ENCODE measurements around the gene POU3F1.

POU3F1 gene

GRCh38 chr1:38031513-38031866, 15.1 kb downstream of the POU3F1 start:
- no peak overlapping the region for H3K27ac ChIP-seq (ENCODE audit: low read length)
- H3K4me1 ChIP-seq (ENCODE audit: control insufficient read depth in 1 of 2, insufficient read depth in 2 of 2, low read length in 2 of 2) = peaks cover 16 to 25% of the 10 kb centered on the region in 2 donors
- H3K4me3 ChIP-seq (ENCODE audit: low read depth in 1 of 2, low read length in 2 of 2) = no peak overlapping the region
- H3K9me3 ChIP-seq (ENCODE audit: control insufficient read depth in 1 of 2, low read length in 2 of 2) = no peaks in the 10 kb centered on the region
- no peaks in the 10 kb centered on the region for H3K27me3 ChIP-seq (ENCODE audit: low read depth, low read length)
- peaks cover 0 to 8% of the 10 kb centered on the region in 2 donors for H3K36me3 ChIP-seq (ENCODE audit: control insufficient read depth in 1 of 2, insufficient read depth in 2 of 2, low read length in 2 of 2)

GRCh38 chr1:38030596-38031512, 15.7 kb downstream of the POU3F1 start:
- peaks cover 16 to 25% of the 10 kb centered on the region in 2 donors for H3K4me1 ChIP-seq (ENCODE audit: control insufficient read depth in 1 of 2, insufficient read depth in 2 of 2, low read length in 2 of 2)
- no peak overlapping the region for H3K4me3 ChIP-seq (ENCODE audit: low read depth in 1 of 2, low read length in 2 of 2)
- no peaks in the 10 kb centered on the region for H3K9me3 ChIP-seq (ENCODE audit: control insufficient read depth in 1 of 2, low read length in 2 of 2)
- H3K36me3 ChIP-seq (ENCODE audit: control insufficient read depth in 1 of 2, insufficient read depth in 2 of 2, low read length in 2 of 2) = peaks cover 3 to 14% of the 10 kb centered on the region in 2 donors
- no peak overlapping the region for H3K27ac ChIP-seq (ENCODE audit: low read length)
- no peaks in the 10 kb centered on the region for H3K27me3 ChIP-seq (ENCODE audit: low read depth, low read length)

- Histone ChIP-seq H3K36me3 (ENCODE audit: control insufficient read depth in 1 of 2, insufficient read depth in 2 of 2, low read length in 2 of 2) (peaks cover 13 to 23% of the 10 kb centered on the region in 2 donors), H3K4me3 (ENCODE audit: low read depth in 1 of 2, low read length in 2 of 2) (peak overlapping the region in 1 of 2 donors; percentile 32), H3K4me1 (ENCODE audit: control insufficient read depth in 1 of 2, insufficient read depth in 2 of 2, low read length in 2 of 2) (peaks cover 16 to 25% of the 10 kb centered on the region in 2 donors), H3K27ac (ENCODE audit: low read length) (no peak overlapping the region), H3K9me3 (ENCODE audit: control insufficient read depth in 1 of 2, low read length in 2 of 2) (no peaks in the 10 kb centered on the region), H3K27me3 (ENCODE audit: low read depth, low read length) (no peaks in the 10 kb centered on the region)
Observed at GRCh38 chr1:38029685-38030511, 16.7 kb downstream of the POU3F1 start.

- Histone ChIP-seq H3K4me1 (ENCODE audit: control insufficient read depth in 1 of 2, insufficient read depth in 2 of 2, low read length in 2 of 2) (peaks cover 16 to 25% of the 10 kb centered on the region in 2 donors), H3K27me3 (ENCODE audit: low read depth, low read length) (no peaks in the 10 kb centered on the region), H3K36me3 (ENCODE audit: control insufficient read depth in 1 of 2, insufficient read depth in 2 of 2, low read length in 2 of 2) (peaks cover 16 to 29% of the 10 kb centered on the region in 2 donors), H3K27ac (ENCODE audit: low read length) (no peak overlapping the region), H3K4me3 (ENCODE audit: low read depth in 1 of 2, low read length in 2 of 2) (peak overlapping the region in 1 of 2 donors; percentile 32), H3K9me3 (ENCODE audit: control insufficient read depth in 1 of 2, low read length in 2 of 2) (no peaks in the 10 kb centered on the region)
Observed at GRCh38 chr1:38029081-38029681, 17.4 kb downstream of the POU3F1 start.

GRCh38 chr1:38028671-38029070, 17.9 kb downstream of the POU3F1 start:
- H3K9me3 ChIP-seq (ENCODE audit: control insufficient read depth in 1 of 2, low read length in 2 of 2) = no peaks in the 10 kb centered on the region
- no peaks in the 10 kb centered on the region for H3K27me3 ChIP-seq (ENCODE audit: low read depth, low read length)
- peaks cover 18 to 34% of the 10 kb centered on the region in 2 donors for H3K36me3 ChIP-seq (ENCODE audit: control insufficient read depth in 1 of 2, insufficient read depth in 2 of 2, low read length in 2 of 2)
- H3K4me1 ChIP-seq (ENCODE audit: control insufficient read depth in 1 of 2, insufficient read depth in 2 of 2, low read length in 2 of 2) = peaks cover 16 to 25% of the 10 kb centered on the region in 2 donors
- no peak overlapping the region for H3K4me3 ChIP-seq (ENCODE audit: low read depth in 1 of 2, low read length in 2 of 2)
- no peak overlapping the region for H3K27ac ChIP-seq (ENCODE audit: low read length)

- H3K9me3 ChIP-seq (ENCODE audit: control insufficient read depth in 1 of 2, low read length in 2 of 2) = no peaks in the 10 kb centered on the region
- H3K4me1 ChIP-seq (ENCODE audit: control insufficient read depth in 1 of 2, insufficient read depth in 2 of 2, low read length in 2 of 2) = peaks cover 16 to 25% of the 10 kb centered on the region in 2 donors
- H3K4me3 ChIP-seq (ENCODE audit: low read depth in 1 of 2, low read length in 2 of 2) = no peak overlapping the region
- peaks cover 23 to 39% of the 10 kb centered on the region in 2 donors for H3K36me3 ChIP-seq (ENCODE audit: control insufficient read depth in 1 of 2, insufficient read depth in 2 of 2, low read length in 2 of 2)
- no peak overlapping the region for H3K27ac ChIP-seq (ENCODE audit: low read length)
- H3K27me3 ChIP-seq (ENCODE audit: low read depth, low read length) = no peaks in the 10 kb centered on the region
Observed at GRCh38 chr1:38028105-38028591, 18.4 kb downstream of the POU3F1 start.

- H3K4me1 ChIP-seq (ENCODE audit: control insufficient read depth in 1 of 2, insufficient read depth in 2 of 2, low read length in 2 of 2) = peaks cover 16 to 25% of the 10 kb centered on the region in 2 donors
- peaks cover 29 to 46% of the 10 kb centered on the region in 2 donors for H3K36me3 ChIP-seq (ENCODE audit: control insufficient read depth in 1 of 2, insufficient read depth in 2 of 2, low read length in 2 of 2)
- no peak overlapping the region for H3K27ac ChIP-seq (ENCODE audit: low read length)
- H3K4me3 ChIP-seq (ENCODE audit: low read depth in 1 of 2, low read length in 2 of 2) = no peak overlapping the region
- H3K27me3 ChIP-seq (ENCODE audit: low read depth, low read length) = no peaks in the 10 kb centered on the region
- no peaks in the 10 kb centered on the region for H3K9me3 ChIP-seq (ENCODE audit: control insufficient read depth in 1 of 2, low read length in 2 of 2)
Observed at GRCh38 chr1:38027201-38028104, 19.1 kb downstream of the POU3F1 start.

DNA sequence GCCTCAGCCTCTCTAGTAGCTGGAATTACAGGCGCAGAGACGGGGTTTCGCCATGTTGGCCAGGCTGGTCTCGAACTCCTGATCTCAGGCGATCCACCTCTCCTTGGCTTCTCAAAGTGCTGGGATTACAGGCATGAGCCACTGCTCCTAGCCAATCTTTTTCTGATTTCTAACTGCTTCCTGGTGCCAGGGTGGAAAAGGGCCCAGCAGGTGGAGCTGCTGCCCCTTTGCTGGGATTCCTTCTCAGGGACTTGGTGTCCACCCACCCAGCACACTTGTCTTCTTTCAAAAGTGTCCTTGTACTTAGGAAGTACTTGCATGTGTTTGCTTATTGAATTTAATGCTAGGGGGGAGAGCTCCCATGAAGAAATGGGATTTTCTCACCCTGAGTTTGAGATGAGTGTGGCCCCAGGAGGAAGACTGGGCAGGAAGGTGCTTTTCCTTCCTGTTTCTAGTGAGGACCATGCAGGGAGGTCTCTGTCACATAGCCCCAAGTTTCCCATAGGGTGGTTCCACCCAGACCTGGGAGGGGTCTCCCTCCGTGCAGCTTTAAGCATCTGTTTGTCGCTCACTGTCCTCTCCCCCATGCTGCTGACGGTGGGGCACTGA, 19.9 kb downstream of the POU3F1 start:
- Histone ChIP-seq H3K4me3 (ENCODE audit: low read depth in 1 of 2, low read length in 2 of 2) (no peak overlapping the region), H3K27ac (ENCODE audit: low read length) (no peak overlapping the region), H3K27me3 (ENCODE audit: low read depth, low read length) (no peaks in the 10 kb centered on the region), H3K4me1 (ENCODE audit: control insufficient read depth in 1 of 2, insufficient read depth in 2 of 2, low read length in 2 of 2) (peaks cover 16 to 25% of the 10 kb centered on the region in 2 donors), H3K9me3 (ENCODE audit: control insufficient read depth in 1 of 2, low read length in 2 of 2) (no peaks in the 10 kb centered on the region), H3K36me3 (ENCODE audit: control insufficient read depth in 1 of 2, insufficient read depth in 2 of 2, low read length in 2 of 2) (peaks cover 37 to 54% of the 10 kb centered on the region in 2 donors)

- peaks cover 16 to 22% of the 10 kb centered on the region in 2 donors for H3K4me1 ChIP-seq (ENCODE audit: control insufficient read depth in 1 of 2, insufficient read depth in 2 of 2, low read length in 2 of 2)
- no peak overlapping the region for H3K27ac ChIP-seq (ENCODE audit: low read length)
- peaks cover 42 to 56% of the 10 kb centered on the region in 2 donors for H3K36me3 ChIP-seq (ENCODE audit: control insufficient read depth in 1 of 2, insufficient read depth in 2 of 2, low read length in 2 of 2)
- H3K9me3 ChIP-seq (ENCODE audit: control insufficient read depth in 1 of 2, low read length in 2 of 2) = no peaks in the 10 kb centered on the region
- H3K4me3 ChIP-seq (ENCODE audit: low read depth in 1 of 2, low read length in 2 of 2) = no peak overlapping the region
- H3K27me3 ChIP-seq (ENCODE audit: low read depth, low read length) = no peaks in the 10 kb centered on the region
Observed at GRCh38 chr1:38025664-38026063, 20.9 kb downstream of the POU3F1 start.

GRCh38 chr1:38025233-38025632, 21.4 kb downstream of the POU3F1 start:
- H3K9me3 ChIP-seq (ENCODE audit: control insufficient read depth in 1 of 2, low read length in 2 of 2) = no peaks in the 10 kb centered on the region
- H3K4me3 ChIP-seq (ENCODE audit: low read depth in 1 of 2, low read length in 2 of 2) = no peak overlapping the region
- peaks cover 47 to 60% of the 10 kb centered on the region in 2 donors for H3K36me3 ChIP-seq (ENCODE audit: control insufficient read depth in 1 of 2, insufficient read depth in 2 of 2, low read length in 2 of 2)
- H3K27me3 ChIP-seq (ENCODE audit: low read depth, low read length) = no peaks in the 10 kb centered on the region
- H3K27ac ChIP-seq (ENCODE audit: low read length) = no peak overlapping the region
- H3K4me1 ChIP-seq (ENCODE audit: control insufficient read depth in 1 of 2, insufficient read depth in 2 of 2, low read length in 2 of 2) = peaks cover 12 to 18% of the 10 kb centered on the region in 2 donors

Data from muscle layer of duodenum (tissue), 2 donors.